Glutamatergic neuron (in vitro differentiated cells): ENCODE data around the gene GRAMD1B. TPM values are rescaled to one million over a fixed set of nuclear protein-coding genes. Genes with fewer than 3 reads are reported as not detected.
"Not testable (repeated sequence)": the region's sequence is repeated elsewhere in the genome, so short reads cannot be mapped to it uniquely, and the experiment has no call there.

Source experiments
- DNase-seq: peaks from one replicate; pipeline ENCODE4 v3.0.0; 2022
- H3K27ac Mint-ChIP-seq: one replicate; pipeline ENCODE4 v1.8.0; 2020; ENCODE audit warnings: mild to moderate bottlenecking, mixed read lengths, inconsistent platforms; ENCODE audit not compliant: unreplicated experiment
- H3K27me3 Mint-ChIP-seq: one replicate; pipeline ENCODE4 v1.8.0; 2020; ENCODE audit warnings: mild to moderate bottlenecking, moderate library complexity, mixed read lengths, inconsistent platforms; ENCODE audit not compliant: unreplicated experiment
- H3K36me3 Mint-ChIP-seq: one replicate; pipeline ENCODE4 v1.8.0; 2020; ENCODE audit warnings: mild to moderate bottlenecking, mixed read lengths, inconsistent platforms; ENCODE audit not compliant: unreplicated experiment
- H3K4me1 Mint-ChIP-seq: one replicate; pipeline ENCODE4 v1.8.0; 2020; ENCODE audit warnings: mild to moderate bottlenecking, low read depth, mixed read lengths, inconsistent platforms; ENCODE audit not compliant: unreplicated experiment
- H3K4me3 Mint-ChIP-seq: one replicate; pipeline ENCODE4 v1.8.0; 2020; ENCODE audit warnings: mild to moderate bottlenecking, mixed read lengths, inconsistent platforms; ENCODE audit not compliant: unreplicated experiment
- H3K9me3 Mint-ChIP-seq: one replicate; pipeline ENCODE4 v1.8.0; 2020; ENCODE audit warnings: mild to moderate bottlenecking, moderate library complexity, mixed read lengths, inconsistent platforms; ENCODE audit not compliant: unreplicated experiment
- CTCF ChIP-seq: fragments of 200-600 bp; sonication (generic); IDR thresholded peaks from one replicate; pipeline ENCODE4 v1.5.0; 2021; ENCODE audit not compliant: partially characterized antibody, unreplicated experiment
- total RNA-seq: library from RNA; stranded (reverse); fragmentation: NEBNext Ultra II Directional; extraction: Animal tissue kit (Norgen Biotek cat#: 25700); gene quantifications from one replicate; pipeline ENCODE4 v1.2.1, GENCODE V29; 2021; ENCODE audit not compliant: unreplicated experiment

The GRAMD1B gene
- total RNA-seq, 1 donor from 2014 or later: 12.2 TPM

DNA sequence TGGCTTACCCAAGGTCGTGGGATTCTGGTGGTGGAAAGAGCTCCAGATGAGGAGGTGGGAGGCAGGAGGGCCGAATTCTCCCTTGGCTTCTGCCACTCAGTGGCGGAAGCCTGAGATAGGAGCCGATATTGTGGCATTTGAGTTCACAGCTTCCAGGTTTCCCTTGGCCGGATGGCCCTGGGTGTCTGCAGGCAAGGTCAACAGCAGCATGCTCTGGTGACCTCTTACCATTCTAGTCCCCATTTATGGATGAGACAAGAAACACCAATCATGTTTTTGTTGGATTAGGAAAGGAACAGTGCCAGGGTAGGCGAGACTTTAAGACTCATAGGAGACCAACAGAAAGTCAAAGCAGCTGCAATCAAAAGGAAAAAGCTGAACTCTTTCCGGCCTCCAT is 89.7 kb downstream of the GRAMD1B start:
- no peak for DNase-seq
- Mint-ChIP-seq H3K27ac (peak overlapping the region; percentile 87), H3K9me3 (peaks cover 1% of the 10 kb centered on the region), H3K4me3 (no peak overlapping the region), H3K36me3 (no peaks in the 10 kb centered on the region), H3K27me3 (peaks cover 2% of the 10 kb centered on the region), H3K4me1 (peaks cover 27% of the 10 kb centered on the region)
- TF ChIP-seq CTCF: no peak

GRCh38 chr11:123520476-123520875 is 90.4 kb downstream of the GRAMD1B start:
- not testable (repeated sequence) for H3K9me3 Mint-ChIP-seq, DNase-seq, H3K4me3 Mint-ChIP-seq, H3K27ac Mint-ChIP-seq, H3K36me3 Mint-ChIP-seq, H3K27me3 Mint-ChIP-seq
- peaks cover 32% of the 10 kb centered on the region for H3K4me1 Mint-ChIP-seq

DNA sequence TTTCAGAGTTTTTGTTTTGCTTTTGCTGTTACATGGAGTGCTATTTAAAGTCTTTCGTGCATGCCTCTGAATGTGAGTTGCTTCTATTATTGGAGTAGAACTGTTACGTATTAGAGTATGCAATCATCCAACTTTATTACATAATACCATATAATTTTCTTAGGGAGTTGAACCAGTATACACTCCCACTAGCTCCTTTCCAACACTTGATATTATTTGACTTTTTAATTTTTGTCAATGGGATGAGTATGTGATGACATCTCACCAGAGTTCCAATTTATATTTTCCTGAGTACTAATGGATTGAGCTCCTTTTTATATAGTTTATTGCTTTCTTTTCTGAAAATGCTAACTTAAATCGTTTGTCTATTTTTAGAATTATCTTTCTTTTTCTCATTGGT is 90.9 kb downstream of the GRAMD1B start:
- no peak overlapping the region for H3K4me3 Mint-ChIP-seq
- no peak overlapping the region for H3K27ac Mint-ChIP-seq
- no peak for DNase-seq
- no peaks in the 10 kb centered on the region for H3K36me3 Mint-ChIP-seq
- H3K9me3 Mint-ChIP-seq: peaks cover 3% of the 10 kb centered on the region
- no peak for TF ChIP-seq CTCF
- H3K27me3 Mint-ChIP-seq: peaks cover 2% of the 10 kb centered on the region
- H3K4me1 Mint-ChIP-seq: peaks cover 37% of the 10 kb centered on the region

DNA sequence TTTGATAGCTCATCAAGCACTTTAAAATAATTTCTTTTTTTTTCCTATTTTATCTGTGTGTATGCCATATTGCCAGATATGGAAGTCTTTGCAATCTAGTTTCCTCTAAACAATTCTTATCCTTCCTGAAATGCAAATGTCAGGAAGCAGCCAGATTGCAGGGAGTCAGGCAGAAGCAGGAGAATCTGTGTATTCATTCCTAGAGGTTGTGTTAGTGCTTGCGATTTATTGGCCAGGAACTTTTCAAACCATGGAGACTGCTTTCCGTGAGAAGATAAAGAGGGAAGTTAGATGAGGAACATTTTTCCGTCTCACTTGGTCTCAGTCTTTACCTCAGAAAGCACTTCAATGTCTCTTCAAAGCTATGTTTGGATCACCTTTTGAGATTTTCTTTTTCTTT is 91.9 kb downstream of the GRAMD1B start:
- H3K4me1 Mint-ChIP-seq: peaks cover 42% of the 10 kb centered on the region
- H3K27me3 Mint-ChIP-seq: peaks cover 3% of the 10 kb centered on the region
- no peaks in the 10 kb centered on the region for H3K36me3 Mint-ChIP-seq
- no peak for DNase-seq
- no peak for TF ChIP-seq CTCF
- H3K9me3 Mint-ChIP-seq: peaks cover 4% of the 10 kb centered on the region
- no peak overlapping the region for H3K4me3 Mint-ChIP-seq
- no peak overlapping the region for H3K27ac Mint-ChIP-seq

DNA sequence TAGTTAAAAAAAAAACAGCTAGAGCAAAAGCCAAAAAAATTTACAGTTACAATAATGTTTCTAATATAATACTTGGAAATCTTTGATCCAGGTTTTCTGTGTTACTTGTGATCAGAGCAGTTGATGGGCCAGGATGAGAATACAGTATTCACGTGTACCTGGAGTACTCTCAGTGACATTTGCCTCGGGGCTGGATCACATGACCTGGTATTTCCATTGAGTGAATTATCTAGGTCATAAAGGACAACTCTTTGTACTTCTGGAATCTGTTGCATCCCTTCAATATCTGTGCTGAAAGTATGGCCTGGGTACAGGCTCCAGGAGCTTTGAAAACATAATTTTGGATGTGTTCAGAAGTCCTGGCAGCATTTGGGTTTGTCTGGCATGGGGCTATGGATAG is 93.5 kb downstream of the GRAMD1B start:
- peaks cover 37% of the 10 kb centered on the region for H3K4me1 Mint-ChIP-seq
- H3K4me3 Mint-ChIP-seq: no peak overlapping the region
- no peak overlapping the region for H3K27ac Mint-ChIP-seq
- TF ChIP-seq CTCF: no peak
- H3K9me3 Mint-ChIP-seq: peaks cover 4% of the 10 kb centered on the region
- DNase-seq: no peak
- peaks cover 3% of the 10 kb centered on the region for H3K27me3 Mint-ChIP-seq
- no peaks in the 10 kb centered on the region for H3K36me3 Mint-ChIP-seq

- H3K27me3 Mint-ChIP-seq: peaks cover 7% of the 10 kb centered on the region
- peaks cover 41% of the 10 kb centered on the region for H3K4me1 Mint-ChIP-seq
- peak overlapping the region; percentile 67 for H3K27ac Mint-ChIP-seq
- TF ChIP-seq CTCF: no peak
- H3K9me3 Mint-ChIP-seq: peaks cover 6% of the 10 kb centered on the region
- H3K36me3 Mint-ChIP-seq: no peaks in the 10 kb centered on the region
- DNase-seq: no peak
- H3K4me3 Mint-ChIP-seq: no peak overlapping the region
Observed at GRCh38 chr11:123525097-123525496, 95.0 kb downstream of the GRAMD1B start.
